ENCODE results near the gene CRACR2A.

The CRACR2A gene

GRCh38 chr12:3672113-3672509 is 80.8 kb downstream of the CRACR2A start:
- Histone ChIP-seq H3K79me2 (ENCODE audit: low read length) (no peaks in the 10 kb centered on the region), H3K27ac (ENCODE audit: low read length) (no peak overlapping the region), H2AFZ (ENCODE audit: low read length) (no peak overlapping the region), H4K20me1 (ENCODE audit: insufficient read depth, low read length) (no peaks in the 10 kb centered on the region), H3K9ac (ENCODE audit: low read length) (no peak overlapping the region), H3K9me3 (replicated peaks; ENCODE audit: insufficient read depth, low read length) (no peaks in the 10 kb centered on the region), H3F3A (ENCODE audit: insufficient read depth, low read length) (no peaks in the 10 kb centered on the region), H3K4me2 (ENCODE audit: low read depth, low read length) (no peak overlapping the region), H3K4me3 (ENCODE audit: low read length) (no peak overlapping the region), H3K4me1 (ENCODE audit: low read length) (no peaks in the 10 kb centered on the region), H3K9me2 (replicated peaks; ENCODE audit: insufficient read depth, low read length) (no peaks in the 10 kb centered on the region), H3K27me3 (replicated peaks; ENCODE audit: insufficient read depth, low read length) (no peaks in the 10 kb centered on the region), H3K36me3 (replicated peaks; ENCODE audit: insufficient read depth, low read length) (no peaks in the 10 kb centered on the region)
- DNase-seq, result no peak
- TF ChIP-seq CTCF (IDR thresholded peaks at IDR 0.05; ENCODE audit: low read length) (no peak), EZH2phosphoT487 (IDR thresholded peaks at IDR 0.05; ENCODE audit: low read length) (no peak), EZH2 (optimal IDR thresholded peaks at IDR 0.05; ENCODE audit: low read depth, low read length) (no peak)

- DNase-seq, result no peak
- no peaks in the 10 kb centered on the region for H3K36me3 ChIP-seq (replicated peaks; ENCODE audit: insufficient read depth, low read length)
- TF ChIP-seq CTCF (IDR thresholded peaks at IDR 0.05; ENCODE audit: low read length) (no peak), EZH2phosphoT487 (IDR thresholded peaks at IDR 0.05; ENCODE audit: low read length) (no peak), EZH2 (optimal IDR thresholded peaks at IDR 0.05; ENCODE audit: low read depth, low read length) (no peak)
- no peaks in the 10 kb centered on the region for H3K9me3 ChIP-seq (replicated peaks; ENCODE audit: insufficient read depth, low read length)
- H4K20me1 ChIP-seq (ENCODE audit: insufficient read depth, low read length), result no peaks in the 10 kb centered on the region
- H2AFZ ChIP-seq (ENCODE audit: low read length), result no peak overlapping the region
- no peaks in the 10 kb centered on the region for H3K27me3 ChIP-seq (replicated peaks; ENCODE audit: insufficient read depth, low read length)
- H3K79me2 ChIP-seq (ENCODE audit: low read length), result no peaks in the 10 kb centered on the region
- H3F3A ChIP-seq (ENCODE audit: insufficient read depth, low read length), result no peaks in the 10 kb centered on the region
- no peaks in the 10 kb centered on the region for H3K4me1 ChIP-seq (ENCODE audit: low read length)
- H3K9me2 ChIP-seq (replicated peaks; ENCODE audit: insufficient read depth, low read length), result no peaks in the 10 kb centered on the region
- H3K4me2 ChIP-seq (ENCODE audit: low read depth, low read length), result no peak overlapping the region
- H3K27ac ChIP-seq (ENCODE audit: low read length), result no peak overlapping the region
- H3K4me3 ChIP-seq (ENCODE audit: low read length), result no peak overlapping the region
- no peak overlapping the region for H3K9ac ChIP-seq (ENCODE audit: low read length)
These were observed 81.4 kb downstream of the CRACR2A start for GRCh38 chr12:3671330-3672112.

GRCh38 chr12:3670083-3670620 is 82.8 kb downstream of the CRACR2A start:
- no peaks in the 10 kb centered on the region for H3K36me3 ChIP-seq (replicated peaks; ENCODE audit: insufficient read depth, low read length)
- TF ChIP-seq CTCF (IDR thresholded peaks at IDR 0.05; ENCODE audit: low read length) (no peak), EZH2 (optimal IDR thresholded peaks at IDR 0.05; ENCODE audit: low read depth, low read length) (no peak), EZH2phosphoT487 (IDR thresholded peaks at IDR 0.05; ENCODE audit: low read length) (no peak)
- H4K20me1 ChIP-seq (ENCODE audit: insufficient read depth, low read length), result no peaks in the 10 kb centered on the region
- no peak for DNase-seq
- H3K27me3 ChIP-seq (replicated peaks; ENCODE audit: insufficient read depth, low read length), result no peaks in the 10 kb centered on the region
- no peak overlapping the region for H3K4me3 ChIP-seq (ENCODE audit: low read length)
- no peaks in the 10 kb centered on the region for H3K79me2 ChIP-seq (ENCODE audit: low read length)
- H3K9me2 ChIP-seq (replicated peaks; ENCODE audit: insufficient read depth, low read length), result no peaks in the 10 kb centered on the region
- H3K9me3 ChIP-seq (replicated peaks; ENCODE audit: insufficient read depth, low read length), result no peaks in the 10 kb centered on the region
- no peaks in the 10 kb centered on the region for H3K4me1 ChIP-seq (ENCODE audit: low read length)
- H3K9ac ChIP-seq (ENCODE audit: low read length), result no peak overlapping the region
- no peak overlapping the region for H2AFZ ChIP-seq (ENCODE audit: low read length)
- no peaks in the 10 kb centered on the region for H3F3A ChIP-seq (ENCODE audit: insufficient read depth, low read length)
- no peak overlapping the region for H3K27ac ChIP-seq (ENCODE audit: low read length)
- no peak overlapping the region for H3K4me2 ChIP-seq (ENCODE audit: low read depth, low read length)

Measured in MM.1S (cell line).